ENCODE measurements around the gene MRS2.

DNA sequence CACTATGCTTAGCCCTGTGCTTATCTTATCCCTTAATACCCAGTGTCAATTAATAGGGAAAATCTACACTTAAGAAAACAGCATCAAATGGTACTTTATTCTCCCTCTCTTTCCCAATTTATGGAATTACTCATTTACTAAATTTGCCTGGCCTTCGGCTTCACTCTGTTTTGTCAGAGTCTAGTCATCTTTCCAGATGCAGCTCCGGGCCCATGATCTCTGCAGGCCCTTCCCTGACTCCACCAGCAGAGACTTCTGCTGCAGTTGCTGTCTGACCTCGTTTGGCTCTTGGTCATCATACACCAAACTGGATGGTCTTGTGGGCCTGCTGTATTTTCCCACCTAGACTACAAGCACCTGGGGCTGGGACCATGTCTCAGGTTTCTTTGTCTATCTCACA is 27.4 kb downstream of the MRS2 start:
- TF ChIP-seq, protein P1, sequence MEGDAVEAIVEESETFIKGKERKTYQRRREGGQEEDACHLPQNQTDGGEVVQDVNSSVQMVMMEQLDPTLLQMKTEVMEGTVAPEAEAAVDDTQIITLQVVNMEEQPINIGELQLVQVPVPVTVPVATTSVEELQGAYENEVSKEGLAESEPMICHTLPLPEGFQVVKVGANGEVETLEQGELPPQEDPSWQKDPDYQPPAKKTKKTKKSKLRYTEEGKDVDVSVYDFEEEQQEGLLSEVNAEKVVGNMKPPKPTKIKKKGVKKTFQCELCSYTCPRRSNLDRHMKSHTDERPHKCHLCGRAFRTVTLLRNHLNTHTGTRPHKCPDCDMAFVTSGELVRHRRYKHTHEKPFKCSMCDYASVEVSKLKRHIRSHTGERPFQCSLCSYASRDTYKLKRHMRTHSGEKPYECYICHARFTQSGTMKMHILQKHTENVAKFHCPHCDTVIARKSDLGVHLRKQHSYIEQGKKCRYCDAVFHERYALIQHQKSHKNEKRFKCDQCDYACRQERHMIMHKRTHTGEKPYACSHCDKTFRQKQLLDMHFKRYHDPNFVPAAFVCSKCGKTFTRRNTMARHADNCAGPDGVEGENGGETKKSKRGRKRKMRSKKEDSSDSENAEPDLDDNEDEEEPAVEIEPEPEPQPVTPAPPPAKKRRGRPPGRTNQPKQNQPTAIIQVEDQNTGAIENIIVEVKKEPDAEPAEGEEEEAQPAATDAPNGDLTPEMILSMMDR (IDR thresholded peaks at IDR 0.05; ENCODE audit: extremely low read depth in 1 of 2, insufficient read depth in 1 of 2, low read depth in 1 of 2, low read length in 2 of 2) = no peak
- TF ChIP-seq FOS (IDR thresholded peaks at IDR 0.05; ENCODE audit: borderline replicate concordance, insufficient read depth, low read length) = no peak
- TF ChIP-seq POLR2A (IDR thresholded peaks at IDR 0.05; ENCODE audit: low read depth, low read length) = no peak
- TF ChIP-seq POLR2AphosphoS5 (IDR thresholded peaks at IDR 0.05; ENCODE audit: insufficient read depth, low read depth, low read length) = no peak
